GM19193 (cell line): Measurements from ENCODE around the gene STK33.

Experiments
- POLR2A ChIP-seq: IDR thresholded peaks from 4 replicates; pipeline ENCODE4 v1.6.1; 2011; ENCODE audit not compliant: insufficient read depth, insufficient read length; ENCODE audit errors: extremely low read depth

The STK33 gene

DNA sequence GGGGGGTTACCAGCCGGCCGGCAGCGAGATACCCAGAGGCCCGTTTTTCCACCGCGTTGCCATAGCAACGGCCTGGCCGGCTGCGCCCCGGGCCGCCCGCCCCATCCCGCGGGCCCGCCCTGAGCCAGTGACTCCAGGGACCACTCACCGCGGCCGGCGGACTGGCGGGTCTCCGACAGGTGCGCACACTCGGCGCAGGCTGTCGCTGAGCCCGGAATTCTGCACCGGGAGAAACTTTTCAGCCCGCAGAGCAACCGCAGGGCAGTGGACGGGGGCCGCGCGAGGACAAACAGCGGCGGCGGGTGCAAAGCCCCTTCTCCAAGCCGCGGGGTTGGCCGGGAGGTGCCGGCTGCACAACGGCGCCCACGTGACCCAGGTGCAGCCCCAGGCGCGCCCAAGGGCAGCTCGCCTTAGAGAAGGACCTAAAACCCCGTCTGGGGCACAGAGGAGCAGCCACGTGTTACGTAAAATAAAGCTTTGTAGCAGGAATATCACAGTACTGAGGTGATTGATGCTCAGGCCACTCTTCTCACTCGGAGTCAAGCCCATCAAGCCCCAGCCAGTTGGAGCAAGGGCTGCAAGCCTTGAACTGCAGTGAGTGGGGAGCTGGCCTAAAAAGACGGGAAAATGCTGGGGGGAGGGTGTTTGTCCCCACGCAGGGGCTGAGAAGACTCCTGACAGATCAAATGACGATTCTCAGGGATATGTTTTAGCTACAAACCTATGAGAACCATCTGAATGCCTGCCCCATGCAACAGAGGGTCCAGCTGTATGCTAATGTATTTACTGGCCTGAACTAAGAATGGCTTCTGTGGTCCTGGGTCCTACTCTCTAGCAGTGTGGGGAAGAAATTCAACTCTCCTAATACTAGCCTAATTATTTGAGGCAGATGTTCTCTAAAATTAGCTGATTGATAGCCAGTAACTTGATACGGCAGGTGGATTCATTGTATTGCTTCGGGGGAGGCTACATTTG is at the start of gene STK33:
Gene STK33, minus strand, starts transcription at position 294 of the 975 bp plus-strand sequence. CDS start 119,323 bp downstream, outside the sequence.
- peak; percentile 69 for TF ChIP-seq POLR2A

GRCh38 chr11:8642196-8642841 is 48.3 kb upstream of the STK33 start:
- no peak for TF ChIP-seq POLR2A

DNA sequence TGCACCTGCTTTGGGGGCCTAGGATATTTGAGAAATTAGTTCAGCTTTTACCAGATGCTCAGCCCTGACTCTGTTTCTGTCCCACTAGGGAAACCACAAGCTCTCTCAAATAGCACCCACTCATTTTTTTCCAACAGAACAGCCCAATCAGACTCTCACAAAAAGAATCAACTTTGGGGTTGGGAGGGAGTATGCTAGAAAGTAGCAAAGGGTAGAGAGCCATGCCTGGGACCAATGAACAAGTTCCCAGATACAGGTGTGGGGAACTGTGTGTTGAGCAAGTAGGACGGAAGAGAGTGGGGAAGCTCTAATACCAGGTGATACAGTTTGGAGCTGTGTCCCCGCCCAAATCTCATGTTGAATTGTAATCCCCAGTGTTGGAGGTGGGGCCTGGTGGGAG is 47.3 kb upstream of the STK33 start:
- TF ChIP-seq POLR2A, result no peak

GRCh38 chr11:8640267-8640906 is 46.4 kb upstream of the STK33 start:
- TF ChIP-seq POLR2A, result no peak

DNA sequence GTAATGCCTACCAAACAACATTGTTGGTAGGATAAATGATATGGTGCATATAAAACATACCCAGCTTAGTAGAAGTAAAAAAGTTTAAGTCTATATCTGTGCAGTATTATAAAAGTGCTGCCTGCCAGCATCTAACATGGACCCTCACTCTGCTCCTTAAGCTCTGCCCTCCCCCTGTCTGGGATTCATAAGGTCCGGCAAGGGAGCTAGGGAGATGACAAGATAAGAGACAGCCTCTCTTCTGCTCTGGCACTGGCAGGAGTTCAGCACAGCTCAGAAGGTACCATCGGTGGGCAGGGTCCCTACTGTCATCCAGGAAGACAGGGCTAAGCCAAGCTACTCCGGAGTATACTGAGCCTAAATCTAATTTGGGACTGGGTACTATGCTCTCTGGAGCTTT is 45.6 kb upstream of the STK33 start:
- TF ChIP-seq POLR2A, result no peak

DNA sequence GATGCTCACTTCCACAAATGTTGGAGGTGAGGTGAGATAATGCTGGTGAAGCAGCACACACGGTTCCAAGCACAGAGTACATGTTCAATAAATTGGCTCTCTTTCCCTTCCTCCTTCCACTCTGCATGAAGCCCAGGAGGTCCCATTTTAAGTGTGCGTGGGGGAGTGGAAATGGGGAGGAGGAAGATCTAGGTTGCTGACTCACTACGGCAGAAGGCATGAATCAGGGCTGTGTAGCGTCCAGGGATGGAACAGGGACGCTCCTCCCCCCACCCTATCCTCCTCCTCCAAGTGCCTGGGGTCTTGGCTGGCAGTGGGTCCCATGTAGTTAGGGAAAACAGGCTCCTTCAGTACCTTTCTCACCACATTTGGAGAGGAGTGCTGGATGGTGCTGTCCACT is 44.3 kb upstream of the STK33 start:
- TF ChIP-seq POLR2A, result no peak

DNA sequence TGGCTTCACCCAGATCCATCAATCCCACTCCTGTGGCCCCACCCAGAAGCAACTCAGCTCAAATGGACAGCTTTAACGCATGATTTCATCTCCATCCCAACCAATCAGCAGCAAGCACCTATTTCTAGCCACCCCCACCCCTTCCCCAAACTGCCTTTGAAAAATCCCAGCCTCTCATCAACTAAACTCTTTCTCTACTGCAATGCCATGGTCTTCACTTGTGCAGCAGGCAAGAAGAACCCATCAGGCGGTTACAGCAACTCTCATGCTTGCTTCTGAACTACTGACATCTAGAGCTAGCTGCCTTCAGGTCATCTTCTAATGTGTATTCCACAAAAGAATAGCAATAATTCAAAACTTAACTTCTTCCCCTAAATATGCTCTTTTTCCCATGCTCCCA is 42.1 kb upstream of the STK33 start:
- TF ChIP-seq POLR2A, result no peak

DNA sequence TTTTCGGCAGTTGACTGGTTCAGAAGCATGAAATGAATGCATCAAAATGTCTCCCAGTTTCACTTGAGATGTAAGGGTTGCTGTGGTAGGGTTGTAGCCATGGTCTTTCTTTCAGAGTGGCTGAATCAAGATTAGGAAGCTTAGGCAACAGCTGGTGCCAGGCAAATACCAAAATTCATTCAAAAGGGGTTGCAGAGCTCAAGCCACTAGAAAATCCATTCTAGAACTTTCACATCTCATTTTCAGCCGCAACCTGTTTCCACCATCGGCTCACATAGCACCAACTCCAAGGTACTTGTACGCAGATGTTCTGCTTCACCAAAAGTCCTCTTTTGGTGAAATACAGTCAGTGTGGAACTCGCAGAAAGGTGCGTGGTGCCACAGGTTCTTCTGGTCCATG is 40.5 kb upstream of the STK33 start:
- TF ChIP-seq POLR2A, result no peak

- TF ChIP-seq POLR2A, result no peak
Observed at GRCh38 chr11:8631395-8632118, 37.5 kb upstream of the STK33 start.

- TF ChIP-seq POLR2A, result no peak
Observed at GRCh38 chr11:8624698-8625097, 30.7 kb upstream of the STK33 start.

DNA sequence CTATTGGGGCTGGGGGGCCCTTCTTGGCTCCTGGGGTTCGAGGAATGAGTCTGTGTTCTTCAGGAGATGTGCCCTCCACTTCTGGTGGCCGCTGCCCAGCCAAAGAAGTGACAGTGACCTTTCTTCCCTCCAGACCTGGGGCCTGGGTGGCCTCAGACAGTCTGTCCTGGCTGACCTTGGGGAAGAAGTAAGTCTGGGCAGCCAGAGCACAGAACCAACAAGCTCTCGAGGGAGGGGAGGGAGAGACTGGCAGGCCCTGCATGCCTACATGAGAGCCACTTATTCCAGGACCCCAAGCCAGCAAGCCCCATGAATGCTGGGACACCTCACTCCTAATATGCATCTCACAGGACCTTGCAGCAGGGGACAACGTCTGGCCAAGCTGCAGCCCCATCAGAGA is 27.1 kb upstream of the STK33 start:
- TF ChIP-seq POLR2A, result no peak

DNA sequence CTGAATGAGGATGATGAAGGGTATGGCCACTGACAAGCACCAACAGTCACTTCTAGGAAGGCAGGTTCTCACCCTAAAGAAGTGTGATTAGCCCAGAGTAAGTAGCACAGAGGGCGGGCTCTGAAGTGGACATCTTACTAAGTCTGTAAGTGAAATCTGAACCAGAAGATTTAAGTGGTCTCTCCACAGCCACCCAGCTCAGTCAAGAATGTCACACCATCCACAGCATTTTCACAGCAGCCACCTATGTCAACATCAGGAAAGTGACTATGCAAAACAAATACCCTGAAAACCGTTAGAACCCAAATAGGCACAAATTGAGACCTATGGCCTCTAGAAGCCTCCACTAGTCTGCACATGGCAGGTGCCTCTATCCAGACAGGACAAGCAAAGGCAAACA is 23.0 kb upstream of the STK33 start:
- no peak for TF ChIP-seq POLR2A

DNA sequence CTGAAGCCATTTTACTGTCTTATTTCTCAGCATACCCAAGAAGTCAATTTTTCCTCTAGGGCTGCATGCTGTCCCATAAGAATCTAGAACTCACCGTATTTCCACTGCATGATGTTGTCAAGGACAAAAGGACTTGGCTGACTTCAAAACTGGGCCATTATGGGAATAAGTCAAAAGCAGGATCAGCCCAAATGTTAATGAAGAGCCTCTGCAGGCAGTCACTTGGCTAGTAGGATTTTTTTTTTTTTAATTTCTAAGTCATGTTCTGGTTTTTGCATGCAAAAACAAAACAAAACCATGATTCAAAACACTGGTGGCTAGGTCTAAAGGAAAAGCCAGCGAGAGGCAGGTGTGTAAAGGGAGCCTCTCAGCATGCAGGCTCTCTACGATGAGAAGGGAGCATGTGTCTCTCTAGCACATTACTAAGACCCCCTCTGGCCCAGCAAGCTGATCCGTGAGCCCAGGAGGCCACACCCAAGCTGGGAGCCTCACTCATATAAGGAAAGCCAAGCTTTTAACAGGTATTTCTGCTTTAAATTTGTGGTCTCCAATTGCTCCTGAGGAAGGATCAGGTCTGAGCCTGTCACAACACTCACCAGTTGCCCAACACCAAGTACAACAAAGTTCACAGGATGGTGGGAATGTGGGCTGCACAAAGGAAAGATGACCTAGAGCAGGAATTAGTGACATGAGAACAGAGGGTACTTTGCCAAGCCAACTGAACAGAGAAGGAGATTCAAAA is 21.4 kb upstream of the STK33 start:
- no peak for TF ChIP-seq POLR2A

DNA sequence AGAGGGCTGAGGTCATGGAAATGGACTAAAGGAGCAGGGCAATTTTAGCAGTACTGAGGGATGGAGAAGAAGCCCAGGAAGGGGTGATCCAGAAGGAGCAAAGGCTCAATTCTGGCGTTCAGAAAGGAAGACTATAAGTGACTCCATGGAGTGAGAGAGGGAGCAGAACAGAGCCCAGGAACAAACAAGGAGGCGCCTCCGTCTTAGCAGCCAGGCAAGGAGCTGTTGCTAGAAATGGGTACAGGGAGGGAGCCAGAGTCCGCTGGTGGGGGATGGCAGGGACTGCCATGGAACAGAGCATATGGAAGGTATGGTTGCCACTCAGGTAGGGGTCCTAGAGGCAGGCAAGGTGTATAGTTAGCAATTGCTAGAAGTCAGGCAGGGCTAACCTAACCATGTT is 20.5 kb upstream of the STK33 start:
- TF ChIP-seq POLR2A, result no peak
